Hepatocyte (in vitro differentiated cells): Measurements from ENCODE around the gene SLC7A4.

ENCODE experiments used
- CTCF ChIP-seq: fragments of 200-600 bp; sonication (generic); IDR thresholded peaks from 2 replicates; pipeline ENCODE4 v1.5.1; 2016; ENCODE audit warnings: antibody characterized with exemption, mild to moderate bottlenecking; ENCODE audit not compliant: poor library complexity
- EZH2 ChIP-seq: fragments of 200-600 bp; sonication (generic); IDR thresholded peaks from 2 replicates; pipeline ENCODE4 v1.6.1; 2016; ENCODE audit warnings: antibody characterized with exemption, mild to moderate bottlenecking, borderline replicate concordance
- EZH2phosphoT487 ChIP-seq: fragments of 200-600 bp; sonication (generic); IDR thresholded peaks from one replicate; pipeline ENCODE4 v1.6.1; 2018; ENCODE audit warnings: antibody characterized with exemption, mild to moderate bottlenecking, low read depth, moderate library complexity; ENCODE audit not compliant: unreplicated experiment, severe bottlenecking

- TF ChIP-seq CTCF: no peak
- no peak for TF ChIP-seq EZH2
- TF ChIP-seq EZH2phosphoT487: no peak
Observed at GRCh38 chr22:20980523-20980922, 51.8 kb downstream of the SLC7A4 start.
